OCI-LY7 (cell line): ENCODE measurements around the gene LY6G6F.

Experiments used
- CTCF ChIP-seq: fragments of 200-600 bp; sonication (generic); conservative IDR thresholded peaks from 2 replicates; pipeline ENCODE4 v1.5.1; 2014; ENCODE audit warnings: mild to moderate bottlenecking, antibody characterized with exemption, low read length, moderate library complexity, mixed read lengths
- EZH2phosphoT487 ChIP-seq: fragments of 200-600 bp; sonication (generic); IDR thresholded peaks from 2 replicates; pipeline ENCODE4 v1.6.1; 2018; ENCODE audit warnings: low read depth, borderline replicate concordance, mild to moderate bottlenecking, mixed run types, antibody characterized with exemption, low read length, moderate library complexity, mixed read lengths

GRCh38 chr6:31686483-31686882 lies 20.2 kb upstream of the LY6G6F start:
- no peak for TF ChIP-seq CTCF
- TF ChIP-seq EZH2phosphoT487: no peak
